NCI-H2227 (cell line): ENCODE measurements around the gene RBM19.

Experiments
- DNase-seq: peaks from one replicate; lab custom pipeline; 2025; ENCODE audit not compliant: unreplicated experiment; lab: John Stamatoyannopoulos, UW

The RBM19 gene

GRCh38 chr12:113887906-113888305, 78.2 kb downstream of the RBM19 start:
- DNase-seq, result no peak

- DNase-seq, result no peak
These were observed 79.4 kb downstream of the RBM19 start for GRCh38 chr12:113886721-113887120.

GRCh38 chr12:113884392-113884791, 81.7 kb downstream of the RBM19 start:
- DNase-seq, result no peak

DNA sequence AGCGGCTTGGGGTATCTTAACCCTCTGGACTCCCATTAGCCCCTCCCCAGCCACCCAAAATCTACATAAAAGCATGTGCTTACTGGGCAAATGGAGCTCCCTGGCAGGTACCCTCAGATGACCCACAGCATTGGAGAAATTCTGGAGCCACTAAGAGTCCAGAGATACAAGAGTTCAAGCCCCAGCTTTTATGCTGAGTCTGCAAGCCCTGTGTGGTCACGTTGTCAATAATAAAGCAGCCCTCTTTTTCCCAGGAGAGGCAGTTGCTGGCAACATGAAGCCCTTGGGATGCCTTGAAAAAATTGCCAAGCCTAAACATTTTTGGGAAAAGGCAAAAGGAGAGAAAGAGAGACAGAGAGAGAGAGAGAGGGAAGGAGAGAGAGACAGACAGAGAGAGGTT, 83.4 kb downstream of the RBM19 start:
- DNase-seq, result no peak

DNA sequence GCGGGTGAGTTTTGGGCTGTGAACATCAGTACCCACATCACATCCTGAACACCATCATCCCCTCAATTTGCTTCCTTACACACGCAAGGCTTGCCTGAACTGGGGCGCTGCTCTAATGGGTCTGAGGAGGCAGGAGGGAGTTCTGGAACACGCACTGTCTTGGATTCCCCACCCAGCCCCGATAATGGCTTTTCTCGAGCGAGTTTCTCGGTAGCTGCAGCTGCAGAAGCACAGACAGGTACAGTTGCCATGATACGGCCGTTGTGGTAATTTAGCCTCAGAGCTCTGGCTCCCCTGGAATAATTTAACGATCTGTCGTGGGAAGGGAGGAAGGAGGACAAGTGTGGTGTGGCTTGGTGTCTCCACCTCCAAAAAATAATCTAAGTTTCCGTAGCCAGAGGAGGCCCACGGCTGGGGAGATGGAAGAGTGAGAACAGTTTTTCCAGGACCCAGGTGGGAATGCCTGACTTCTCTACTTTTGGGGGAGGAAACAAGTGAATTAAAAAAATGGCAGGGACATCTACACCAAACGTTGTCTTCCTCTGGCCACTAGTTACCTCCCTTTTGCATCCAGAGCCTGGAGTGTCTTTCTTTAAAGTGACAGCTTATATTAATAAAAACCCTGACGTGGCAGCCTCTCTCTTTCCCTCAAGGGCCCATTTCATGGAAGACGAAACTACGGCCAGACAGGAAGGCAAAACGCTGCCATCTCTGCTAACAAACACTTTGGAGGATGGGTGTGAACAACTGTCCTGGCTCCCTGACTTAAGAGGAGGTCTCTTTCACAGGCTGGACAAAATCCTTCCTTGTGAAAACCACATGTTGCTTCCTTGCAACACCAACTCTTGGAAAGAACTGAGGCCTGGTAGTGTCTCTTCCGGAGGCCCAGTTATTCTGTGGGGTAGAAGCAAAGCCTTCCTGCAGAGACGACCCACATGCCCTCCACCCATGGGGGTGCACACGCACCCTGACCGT, 84.8 kb downstream of the RBM19 start:
- peak; percentile 32 for DNase-seq

DNA sequence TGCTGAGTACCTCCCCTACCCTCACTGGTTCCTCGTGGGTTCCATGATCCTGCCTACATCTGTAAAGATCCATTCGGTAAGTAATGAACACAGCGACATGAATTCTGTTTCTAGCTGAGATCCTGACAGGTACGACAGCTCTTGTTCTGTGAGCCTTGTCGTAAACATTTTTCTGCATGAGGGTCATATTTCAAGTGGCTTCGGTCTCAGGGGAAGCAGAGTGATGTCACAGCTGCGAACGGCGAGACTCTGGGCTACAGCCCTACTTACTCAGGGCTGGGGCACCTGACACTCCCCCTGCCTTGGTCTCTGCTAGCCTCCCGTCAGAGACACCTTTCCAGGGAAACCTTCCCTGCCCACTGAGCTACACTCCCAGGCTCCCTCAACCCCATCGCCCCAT, 85.8 kb downstream of the RBM19 start:
- peak; percentile 30 for DNase-seq

GRCh38 chr12:113879658-113880057, 86.5 kb downstream of the RBM19 start:
- DNase-seq, result no peak

DNA sequence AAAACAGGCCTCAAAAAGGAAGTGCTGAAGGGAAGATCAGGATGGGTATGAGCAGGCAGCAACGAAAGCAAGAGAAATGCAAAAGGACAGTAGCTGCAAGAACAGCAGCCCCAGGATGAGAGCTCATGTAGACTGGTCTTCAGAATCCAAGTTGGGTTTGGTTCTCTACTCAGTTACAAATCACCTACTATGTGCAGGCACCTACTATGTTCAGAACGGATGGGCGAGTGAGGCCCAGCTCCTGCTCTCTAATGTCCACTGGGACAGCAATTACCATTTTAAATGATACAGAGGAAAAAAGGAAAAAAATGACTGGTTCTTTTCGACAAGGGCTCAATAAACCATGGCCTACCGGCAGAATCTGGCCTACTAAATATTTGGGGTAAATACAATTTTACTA, 88.5 kb downstream of the RBM19 start:
- DNase-seq, result no peak

- no peak for DNase-seq
These were observed 90.0 kb downstream of the RBM19 start for GRCh38 chr12:113876160-113876559.

GRCh38 chr12:113875691-113876090, 90.4 kb downstream of the RBM19 start:
- no peak for DNase-seq

DNA sequence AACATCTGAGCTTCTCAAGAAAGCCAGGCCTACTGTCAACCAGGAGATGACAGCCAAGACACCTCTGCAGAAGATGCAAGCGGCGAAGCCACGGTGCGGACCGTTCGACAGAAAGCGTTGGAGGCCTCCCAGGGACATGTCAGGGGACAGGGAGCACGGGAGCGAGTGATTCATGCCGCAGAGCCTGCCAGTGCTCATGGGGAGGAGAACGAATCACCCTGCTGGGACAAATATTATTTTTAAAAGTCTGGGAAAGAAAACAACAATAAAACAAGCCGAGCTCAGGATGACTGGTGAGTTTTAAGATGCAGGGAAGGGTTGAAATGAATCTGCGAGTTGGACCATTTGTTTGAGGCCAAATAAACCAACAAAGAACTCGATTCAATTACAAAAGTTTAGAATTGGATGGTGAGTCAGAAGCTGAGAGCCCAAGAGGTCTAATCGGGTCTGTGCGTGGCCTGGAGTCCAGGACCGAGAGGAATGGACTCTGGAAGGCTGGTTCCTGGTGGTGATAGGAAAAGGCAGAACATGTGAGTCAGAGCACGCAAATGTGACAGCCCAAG, 91.0 kb downstream of the RBM19 start:
- no peak for DNase-seq

GRCh38 chr12:113874326-113874725, 91.8 kb downstream of the RBM19 start:
- DNase-seq, result no peak

GRCh38 chr12:113873740-113874139, 92.4 kb downstream of the RBM19 start:
- no peak for DNase-seq

GRCh38 chr12:113870890-113871289, 95.2 kb downstream of the RBM19 start:
- no peak for DNase-seq

DNA sequence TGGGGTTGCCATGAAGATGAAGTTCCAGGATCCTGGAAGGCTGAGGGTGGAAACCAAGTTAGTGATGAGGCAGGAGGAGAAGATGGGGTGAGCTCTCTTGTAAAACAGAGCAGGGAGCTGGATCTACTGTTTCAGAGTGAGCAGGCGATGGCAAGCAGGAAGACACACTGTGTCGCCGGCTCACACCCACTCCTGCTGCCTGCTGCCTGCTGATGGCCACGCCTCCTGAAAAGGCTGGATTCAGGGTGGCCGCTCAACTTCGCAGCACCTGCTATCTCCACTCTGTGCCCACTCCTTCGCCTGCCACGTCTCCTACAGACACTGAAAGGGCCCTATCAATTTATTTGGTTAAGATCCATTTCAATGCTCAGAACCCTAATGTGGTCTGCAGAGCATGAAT, 96.1 kb downstream of the RBM19 start:
- peak; percentile 14 for DNase-seq

GRCh38 chr12:113868365-113868764, 97.8 kb downstream of the RBM19 start:
- no peak for DNase-seq

- no peak for DNase-seq
These were observed 98.9 kb downstream of the RBM19 start for GRCh38 chr12:113867258-113867657.

DNA sequence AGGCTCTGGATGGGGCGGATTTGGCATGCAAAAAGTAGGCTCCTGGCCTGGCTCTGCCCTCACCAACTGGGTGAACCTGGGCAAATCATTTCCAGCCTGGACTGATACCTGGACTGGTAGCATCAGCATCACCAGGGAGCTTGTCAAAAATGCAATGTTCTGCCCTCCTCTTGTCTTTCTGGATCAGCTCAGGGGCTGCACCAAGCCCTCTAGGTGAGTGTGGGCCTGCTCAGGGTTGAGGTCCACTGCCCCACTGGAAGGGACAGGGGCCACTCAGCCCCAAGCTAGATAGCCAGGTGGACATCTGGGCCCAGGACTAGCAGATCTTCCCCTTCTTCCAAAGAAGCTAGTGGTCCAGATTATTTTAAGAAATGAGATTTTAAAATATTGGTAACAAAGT, 99.6 kb downstream of the RBM19 start:
- no peak for DNase-seq

DNA sequence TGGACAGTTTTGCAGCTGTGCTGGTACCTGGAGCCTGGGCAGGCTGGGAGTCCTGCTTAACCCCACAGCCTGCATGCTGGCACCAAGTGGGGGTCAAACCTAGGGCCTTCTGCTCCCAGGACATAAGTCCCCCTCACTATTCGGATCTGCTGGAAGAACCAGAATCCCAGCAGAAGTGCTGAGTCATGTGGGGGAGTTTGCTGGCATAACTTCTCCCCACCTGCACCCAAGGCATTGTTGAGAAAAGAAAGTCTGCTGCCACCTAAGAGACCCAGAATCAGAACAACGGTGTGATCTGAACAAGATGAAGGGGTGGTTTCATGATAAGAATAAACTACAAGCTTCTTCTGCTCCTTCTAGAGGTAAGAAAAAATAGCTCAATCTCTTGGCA, 102.7 kb downstream of the RBM19 start:
- DNase-seq, result no peak

DNA sequence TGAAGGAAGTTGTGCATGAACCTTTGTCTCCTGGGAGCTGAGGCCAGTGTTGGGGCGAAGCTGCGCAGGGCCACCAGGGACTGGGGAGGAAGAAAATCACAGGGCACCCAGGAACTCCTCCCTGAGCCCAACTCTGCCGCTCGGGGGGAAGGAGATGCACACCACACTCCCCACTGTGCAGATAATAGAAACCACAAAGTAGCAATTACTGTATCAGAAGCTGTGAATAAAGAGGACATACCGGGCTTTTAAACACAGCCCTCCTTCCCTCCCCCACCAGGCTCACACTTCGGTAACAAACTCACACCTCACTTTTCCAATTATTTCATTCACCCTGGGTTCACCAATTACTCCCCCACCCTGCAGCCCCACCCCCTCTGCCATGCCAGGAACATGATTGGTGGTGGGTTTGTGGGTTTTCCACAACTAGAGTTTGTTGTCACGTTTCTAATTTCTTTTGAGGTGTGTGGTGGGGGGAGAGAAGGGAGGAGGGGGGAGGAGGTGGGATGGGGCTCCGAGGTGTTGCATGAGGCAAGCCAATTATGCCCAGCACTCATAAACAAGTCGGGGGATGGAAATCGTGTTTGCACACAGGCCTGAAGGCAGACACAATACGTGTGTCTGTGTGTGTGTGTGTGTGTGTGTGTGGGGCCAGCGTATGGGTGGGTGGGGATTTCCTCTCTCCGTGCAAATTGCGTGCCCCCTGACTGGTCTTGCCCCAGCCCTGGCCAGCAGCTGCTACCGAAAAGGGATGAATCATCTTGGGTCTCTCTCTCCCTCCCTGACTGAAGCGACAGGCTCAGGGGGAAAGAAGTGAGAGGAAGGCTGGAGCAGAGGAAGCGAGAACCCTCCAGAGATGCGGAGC, 103.3 kb downstream of the RBM19 start:
- peak; percentile 94 for DNase-seq

DNA sequence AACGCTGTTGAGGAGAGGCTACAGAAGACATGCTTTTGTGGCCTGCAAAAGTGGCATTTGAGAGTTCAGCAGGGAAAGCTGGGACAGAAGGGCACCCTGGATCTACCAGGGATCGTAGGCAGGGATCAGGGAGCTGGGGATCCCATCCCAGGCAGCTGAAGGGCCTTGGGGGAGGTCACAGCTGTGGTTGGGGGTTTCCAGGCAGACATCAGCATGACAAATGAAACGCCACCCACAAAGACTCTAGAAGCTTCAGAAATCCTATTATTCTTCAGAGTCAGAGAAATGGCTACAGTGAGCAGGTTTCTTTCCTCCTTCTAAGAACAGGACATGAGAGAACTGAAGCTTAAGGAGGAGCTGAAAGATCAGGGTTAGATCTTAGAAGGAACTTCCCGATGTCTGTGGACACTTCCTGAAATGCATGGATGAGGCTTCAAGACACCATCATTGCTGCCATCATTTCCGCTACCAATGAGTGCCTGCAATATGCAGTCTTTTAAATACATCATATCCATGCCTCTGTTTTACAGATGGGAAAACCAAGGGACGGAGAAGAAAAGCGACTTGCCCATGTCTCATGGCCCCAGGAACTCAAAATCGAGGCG, 104.3 kb downstream of the RBM19 start:
- DNase-seq, result no peak
